ENCODE results near the gene CDK2. TPM values are rescaled to one million over a fixed set of nuclear protein-coding genes. Genes with fewer than 3 reads are reported as not detected.
A peak's percentile ranks its signal among the peaks of the same experiment; 100 is the strongest.

Gene CDK2
- total RNA-seq, 4 donors from 2014 or later, result 13.9 to 17.2 (median 15.8) TPM

GRCh38 chr12:55942577-55943136 lies 24.0 kb upstream of the CDK2 start:
- 94 to 97% methylated on average over 1 of the region's 1 CpG for WGBS, 2 donors
- H3K36me3 ChIP-seq, result no peaks in the 10 kb centered on the region
- intact Hi-C loops (cut with DNase I), result no loop called here
- H3K27ac ChIP-seq, result no peak overlapping the region
- no peak for DNase-seq
- no peaks in the 10 kb centered on the region for H3K9me3 ChIP-seq
- H3K27me3 ChIP-seq, result no peaks in the 10 kb centered on the region
- H3K4me3 ChIP-seq (replicated peaks in 1 of 3), result no peak overlapping the region
- no peak for TF ChIP-seq POLR2A (IDR thresholded peaks at IDR 0.05)
- TF ChIP-seq CTCF (IDR thresholded peaks at IDR 0.05), result no peak
- H3K4me1 ChIP-seq, result peaks cover 0 to 8% of the 10 kb centered on the region in 2 donors

- Histone ChIP-seq H3K27ac (no peak overlapping the region), H3K36me3 (peaks cover 0 to 5% of the 10 kb centered on the region in 2 donors), H3K9me3 (no peaks in the 10 kb centered on the region), H3K4me1 (no peaks in the 10 kb centered on the region), H3K4me3 (replicated peaks in 1 of 3) (no peak overlapping the region), H3K27me3 (no peaks in the 10 kb centered on the region)
- no peak for TF ChIP-seq CTCF (IDR thresholded peaks at IDR 0.05)
- TF ChIP-seq POLR2A (IDR thresholded peaks at IDR 0.05), result no peak
- WGBS, 2 donors, result 79 to 86% methylated on average over 6 of the region's 6 CpGs
- intact Hi-C loops (cut with DNase I), result no loop called here
- DNase-seq, result no peak
These were observed 20.1 kb upstream of the CDK2 start for GRCh38 chr12:55946553-55946952.

GRCh38 chr12:55955344-55955743 lies 11.3 kb upstream of the CDK2 start:
- Histone ChIP-seq H3K36me3 (peaks cover 0 to 10% of the 10 kb centered on the region in 2 donors), H3K27me3 (no peaks in the 10 kb centered on the region), H3K9me3 (no peaks in the 10 kb centered on the region), H3K4me1 (peaks cover 0 to 12% of the 10 kb centered on the region in 2 donors), H3K4me3 (replicated peaks in 1 of 3) (no peak overlapping the region), H3K27ac (no peak overlapping the region)
- intact Hi-C loops (cut with DNase I), result no loop called here
- TF ChIP-seq POLR2A (IDR thresholded peaks at IDR 0.05) (no peak), CTCF (IDR thresholded peaks at IDR 0.05) (no peak)
- WGBS, 2 donors, result 90 to 95% methylated on average over 4 of the region's 4 CpGs
- no peak for DNase-seq

- H3K4me3 ChIP-seq (replicated peaks in 1 of 3), result no peak overlapping the region
- TF ChIP-seq POLR2A (IDR thresholded peaks at IDR 0.05) (no peak), CTCF (IDR thresholded peaks at IDR 0.05) (peak in 1 of 6 experiments; percentile 5)
- WGBS, 2 donors, result 89 to 94% methylated on average over 6 of the region's 6 CpGs
- H3K4me1 ChIP-seq, result peaks cover 0 to 12% of the 10 kb centered on the region in 2 donors
- H3K9me3 ChIP-seq, result no peaks in the 10 kb centered on the region
- no peak overlapping the region for H3K27ac ChIP-seq
- peak; percentile 18 to 20 for DNase-seq
- H3K36me3 ChIP-seq, result peaks cover 0 to 10% of the 10 kb centered on the region in 2 donors
- H3K27me3 ChIP-seq, result no peaks in the 10 kb centered on the region
- intact Hi-C loops (cut with DNase I), result no loop called here
These were observed 10.7 kb upstream of the CDK2 start for GRCh38 chr12:55955800-55956508.

Measured in thyroid gland (tissue), 4 donors.